Body of pancreas (tissue), 4 donors: ENCODE results near the gene SSH2. TPM values are rescaled to one million over a fixed set of nuclear protein-coding genes. Genes with fewer than 3 reads are reported as not detected.

Experiments used
- ATAC-seq: fragments of 150-250 bp; one replicate; pipeline ENCODE4 v1.9.1; 2016
- DNase-seq, 4 donors: peaks; one replicate each; pipeline ENCODE4 v3.0.0-alpha.2; 2019
- H3K27ac ChIP-seq, 4 donors: fragments of 200-600 bp; sonication (generic); 1 replicate in 3 of 4; 2 replicates in 1 of 4; pipeline versions ENCODE4 v1.5.1 to v1.6.1; 2016 to 2019; ENCODE audit warnings: mild to moderate bottlenecking in 1 of 4, mixed read lengths in 1 of 4, moderate library complexity in 1 of 4
- H3K27me3 ChIP-seq, 2 donors: fragments of 200-600 bp; sonication (generic); one replicate each; pipeline ENCODE4 v1.6.0; 2016; ENCODE audit warnings: mild to moderate bottlenecking in 1 of 2
- H3K36me3 ChIP-seq, 2 donors: fragments of 200-600 bp; sonication (generic); replicated peaks in 1 of 2; 2 replicates each; pipeline ENCODE4 v1.5.1; 2016; ENCODE audit warnings: low read depth in 2 of 2; ENCODE audit not compliant: insufficient read depth in 1 of 2
- H3K4me1 ChIP-seq: fragments of 200-600 bp; sonication (generic); one replicate; pipeline ENCODE4 v1.6.0; 2016
- H3K4me3 ChIP-seq, 2 donors: fragments of 200-600 bp; sonication (generic); 1 replicate in 1 of 2; 2 replicates in 1 of 2; pipeline ENCODE4 v1.5.1; 2016 to 2019
- H3K9me3 ChIP-seq, 3 donors: fragments of 200-600 bp; sonication (generic); 1 replicate in 2 of 3; 2 replicates in 1 of 3; pipeline ENCODE4 v1.5.1; 2016
- CTCF ChIP-seq, 7 experiments: fragments of 450-650 bp in 4 of 7; fragments of 200-600 bp in 3 of 7; sonication (generic) in 3 of 7; IDR thresholded peaks; one replicate each; pipeline ENCODE4 v1.5.1; 2016 to 2019; ENCODE audit warnings: antibody characterized with exemption in 7 of 7
- POLR2A ChIP-seq, 3 donors: fragments of 450-650 bp; IDR thresholded peaks; one replicate each; pipeline ENCODE4 v1.6.1; 2016; ENCODE audit warnings: antibody characterized with exemption in 3 of 3, mild to moderate bottlenecking in 2 of 3
- WGBS, 2 donors: methylation state at CpG; one replicate each; pipeline ENCODE4 v1.1.5; 2017; 5-methylcytosine and 5-hydroxymethylcytosine counted together
- intact Hi-C: fragments of 100-400 bp; cut with DNase I; formaldehyde crosslinking; loops from one replicate; pipeline ENCODE4 v1.15.1; 2023
- total RNA-seq, 2 donors: library from RNA; depleted of rRNA; stranded (reverse); fragments of >200 nt; gene quantifications; one replicate each; pipeline ENCODE4 v1.1.0, GENCODE V29; 2016

SSH2 gene
- total RNA-seq, 2 donors from 2014 or later, result 8.2 to 8.6 TPM

- ATAC-seq (peak; percentile 59), DNase-seq (peak; percentile 86 to 92 (median 88))
- no peaks in the 10 kb centered on the region for H3K27me3 ChIP-seq
- TF ChIP-seq POLR2A (IDR thresholded peaks at IDR 0.05) (peak in 2 of 3 donors; percentile 34 to 37), CTCF (IDR thresholded peaks at IDR 0.05) (peak; percentile 93 to 97 (median 96))
- H3K4me3 ChIP-seq, result no peak overlapping the region
- no peaks in the 10 kb centered on the region for H3K9me3 ChIP-seq
- WGBS, 2 donors, result 15 to 25% methylated on average over 11 to 25 of the region's 25 CpGs
- intact Hi-C loops, result no loop called here
- no peaks in the 10 kb centered on the region for H3K36me3 ChIP-seq
- H3K27ac ChIP-seq, result peak overlapping the region in 3 of 4 donors; percentile 14 to 71 (median 70)
- H3K4me1 ChIP-seq, result peaks cover 61% of the 10 kb centered on the region
These were observed 338.1 kb downstream of the SSH2 start for GRCh38 chr17:29591737-29592608.

DNA sequence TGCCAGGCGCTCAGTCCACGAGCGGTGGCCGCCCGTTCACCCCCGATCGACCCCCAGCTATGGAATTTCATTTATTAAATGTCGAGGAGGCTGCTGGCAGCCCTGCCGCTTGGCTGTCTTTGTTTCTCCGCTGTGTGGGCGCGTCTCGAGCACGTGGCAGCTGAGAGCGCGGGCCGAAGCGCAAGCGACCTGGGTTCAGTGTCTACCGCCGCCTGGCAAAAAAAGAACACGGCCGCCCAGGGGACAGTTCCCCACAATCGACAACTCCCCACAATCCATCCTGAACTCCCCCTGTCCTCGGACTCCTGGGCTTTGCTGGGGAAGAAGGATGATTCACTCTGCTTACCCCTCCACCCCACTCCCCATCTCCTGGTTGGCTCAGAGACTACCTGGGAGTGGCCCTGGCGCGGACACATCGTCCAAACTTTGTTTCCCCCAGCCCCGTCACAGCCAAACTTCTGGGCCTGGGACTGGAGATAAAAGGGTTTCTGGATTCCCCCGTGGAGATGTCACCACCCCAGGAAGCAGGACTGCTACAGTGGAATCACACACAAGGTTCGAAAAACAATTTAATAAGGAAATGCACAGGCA lies 338.8 kb downstream of the SSH2 start:
- no peaks in the 10 kb centered on the region for H3K36me3 ChIP-seq
- no peak overlapping the region for H3K4me3 ChIP-seq
- peaks cover 61% of the 10 kb centered on the region for H3K4me1 ChIP-seq
- peak overlapping the region in 3 of 4 donors; percentile 15 to 71 (median 70) for H3K27ac ChIP-seq
- WGBS, 2 donors, result 20 to 26% methylated on average over 4 to 31 of the region's 31 CpGs
- TF ChIP-seq CTCF (IDR thresholded peaks at IDR 0.05) (no peak), POLR2A (IDR thresholded peaks at IDR 0.05) (no peak)
- no peaks in the 10 kb centered on the region for H3K27me3 ChIP-seq
- ATAC-seq (no peak), DNase-seq (peak in 3 of 4 donors; percentile 39 to 53 (median 51))
- intact Hi-C loops, result no loop called here
- H3K9me3 ChIP-seq, result no peaks in the 10 kb centered on the region

DNA sequence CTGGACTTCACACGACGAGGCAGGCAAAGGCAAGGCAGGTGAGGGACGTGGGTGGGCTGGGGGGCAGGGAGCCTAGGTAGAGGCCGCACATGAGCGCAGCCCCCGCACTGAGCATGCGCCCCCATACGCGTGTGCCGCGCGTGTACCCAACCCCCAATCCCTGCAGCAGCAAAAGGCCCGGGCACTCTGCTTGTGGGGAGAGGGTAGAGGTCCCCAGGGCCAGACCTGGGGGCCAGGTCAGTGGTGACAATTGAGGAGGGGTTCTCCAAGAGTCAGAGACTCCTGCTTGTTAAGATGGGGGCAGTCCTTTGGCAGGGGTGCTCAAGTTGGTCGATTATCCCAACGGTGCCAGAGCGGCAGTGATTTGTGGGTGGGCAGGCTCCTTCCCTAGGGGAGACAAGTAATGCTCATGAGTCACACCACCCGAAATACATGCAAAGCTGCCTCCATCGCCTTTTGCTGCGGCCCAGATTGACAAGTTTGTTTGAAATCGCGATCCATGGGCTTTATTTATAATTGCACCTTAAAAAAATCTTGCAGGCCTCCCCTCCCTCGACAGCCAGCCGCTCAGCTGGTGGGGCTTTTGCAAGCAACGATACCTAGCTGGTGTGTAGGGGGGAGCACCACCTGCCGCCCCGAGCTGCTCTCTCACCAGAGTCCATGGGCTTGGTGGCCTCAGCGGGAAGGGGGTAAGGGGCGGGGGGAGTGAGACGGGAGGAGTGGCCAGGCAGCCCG lies 339.4 kb downstream of the SSH2 start:
- TF ChIP-seq POLR2A (IDR thresholded peaks at IDR 0.05), result no peak
- Histone ChIP-seq H3K27me3 (no peaks in the 10 kb centered on the region), H3K36me3 (no peaks in the 10 kb centered on the region), H3K9me3 (no peaks in the 10 kb centered on the region), H3K4me3 (no peak overlapping the region), H3K27ac (peak overlapping the region in 3 of 4 donors; percentile 63 to 71 (median 70)), H3K4me1 (peaks cover 61% of the 10 kb centered on the region)
- DNase-seq (peak in 1 of 4 donors; percentile 14), ATAC-seq (no peak)
- intact Hi-C loops, result no loop called here
- WGBS, 2 donors, result 40 to 42% methylated on average over 14 to 30 of the region's 30 CpGs

DNA sequence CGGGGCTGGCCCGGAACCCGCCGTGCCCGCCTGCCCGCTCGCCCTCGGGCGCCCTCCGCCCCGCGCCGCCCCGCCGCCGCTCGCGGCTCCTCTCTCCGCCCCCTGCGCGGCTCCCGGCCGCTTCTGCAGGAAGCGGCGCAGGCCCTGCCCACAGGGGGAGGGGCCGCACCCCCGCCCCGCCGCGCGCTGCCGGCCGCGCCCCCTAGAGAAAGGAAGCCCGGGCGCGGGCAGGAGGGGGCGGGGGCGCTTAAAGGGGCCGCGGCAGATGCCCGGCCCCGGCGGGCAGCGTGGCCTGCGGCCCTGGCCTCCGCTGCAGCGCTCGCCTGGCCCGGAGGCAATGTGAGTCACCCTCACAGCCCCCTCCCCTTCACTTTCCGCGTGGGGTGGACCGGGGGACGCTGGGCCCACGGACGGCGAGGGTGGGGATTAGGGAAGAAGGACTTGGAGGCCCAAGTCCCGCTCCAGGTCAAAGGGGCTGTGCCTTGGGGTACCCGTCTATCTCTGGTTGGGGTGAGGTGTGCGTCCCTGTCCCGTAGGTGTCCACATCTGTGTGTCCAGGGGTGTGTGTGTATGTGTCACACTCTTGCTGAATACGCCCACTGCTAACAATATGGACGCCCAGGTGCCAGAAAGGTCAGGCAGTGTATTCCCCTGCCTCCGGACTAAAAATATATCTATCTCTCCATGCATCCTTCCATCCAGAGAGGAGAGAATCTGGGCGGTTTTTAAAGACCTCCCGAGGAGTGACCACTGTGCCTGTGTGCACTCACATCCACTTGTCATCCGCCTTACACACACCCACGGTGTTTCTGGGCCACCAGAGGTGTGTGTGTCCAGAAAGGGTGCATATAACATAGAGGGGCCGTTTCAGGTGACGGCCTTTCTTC lies 340.3 kb downstream of the SSH2 start, which contains the start of gene GIT1:
GIT1 (minus strand) TSS at position 125 of the 887 bp plus-strand sequence. CDS start 270 bp downstream, outside the sequence.
- Histone ChIP-seq H3K9me3 (no peaks in the 10 kb centered on the region), H3K27ac (peak within 1 kb of the TSS; percentile 63 to 78 (median 68)), H3K27me3 (no peaks in the 10 kb centered on the region), H3K36me3 (no peaks in the 10 kb centered on the region), H3K4me1 (peaks cover 61% of the 10 kb centered on the region), H3K4me3 (peak within 1 kb of the TSS; percentile 65 to 74)
- TF ChIP-seq POLR2A (IDR thresholded peaks at IDR 0.05) (no peak), CTCF (IDR thresholded peaks at IDR 0.05) (peak in 1 of 7 experiments; percentile 30)
- peak; percentile 86 to 92 (median 88) for DNase-seq
- WGBS, 2 donors, result 4 to 24% methylated on average over 10 to 33 of the region's 70 CpGs
- intact Hi-C loops, result no loop called here
- peak; percentile 90 for ATAC-seq
